Measurements from ENCODE around the gene ASTN2. TPM values are rescaled to one million over a fixed set of nuclear protein-coding genes. Genes with fewer than 3 reads are reported as not detected.

Gene ASTN2
- total and polyA plus RNA-seq, 10 of the 15 experiments (the other 5 are each of a cell fraction or from before 2014, with no cell fraction given): 1.4 to 15.7 (median 7.0) TPM

GRCh38 chr9:116910201-116910600, 504.7 kb downstream of the ASTN2 start:
- no peaks in the 10 kb centered on the region for H3K79me2 ChIP-seq (ENCODE audit: control insufficient read depth, insufficient read depth, low read length)
- ATAC-seq: peak; percentile 57
- H3K4me2 ChIP-seq (ENCODE audit: control insufficient read depth, insufficient read depth): no peak overlapping the region
- BruUV-seq (replicated peaks): no TSS peak
- in situ Hi-C loops (cut with MboI) (no loop called here), intact Hi-C loops (cut with micrococcal nuclease; ENCODE audit: unreplicated experiment) (no loop called here)
- RAD21 ChIA-PET (ENCODE audit: unreplicated experiment): no interaction called here
- no peak overlapping the region for H2AFZ ChIP-seq (ENCODE audit: control insufficient read depth, low read depth, low read length)
- TF ChIP-seq ZNF687 (IDR thresholded peaks at IDR 0.05) (no peak), RAD21 (IDR thresholded peaks at IDR 0.05; ENCODE audit: insufficient read depth, low read depth, low read length) (peak; percentile 60), SMC3 (IDR thresholded peaks at IDR 0.05; ENCODE audit: borderline replicate concordance, low read length) (peak; percentile 22; the same call in 1 of the 2 replicates), POLR2A (IDR thresholded peaks at IDR 0.05; ENCODE audit: low read depth, low read length) (no peak), CTCF (IDR thresholded peaks at IDR 0.05 in 2 of 3, conservative IDR thresholded peaks at IDR 0.05 in 1 of 3; ENCODE audit: control insufficient read depth in 2 of 3, extremely low read depth in 1 of 3, insufficient read depth in 1 of 3, low read depth in 3 of 3, low read length in 3 of 3) (peak; percentile 9 to 28 (median 25); a peak in 2 of 6 replicates), RAD51 (IDR thresholded peaks at IDR 0.05) (no peak)
- no peaks in the 10 kb centered on the region for H4K20me1 ChIP-seq (ENCODE audit: control insufficient read depth, insufficient read depth)
- no peak overlapping the region for H3K27ac ChIP-seq (ENCODE audit: control insufficient read depth, insufficient read depth)
- no peak for DNase-seq (ENCODE audit: low read depth, low spot score)
- no peaks in the 10 kb centered on the region for H3K27me3 ChIP-seq (replicated peaks in 1 of 2; ENCODE audit: control insufficient read depth in 2 of 2, insufficient read depth in 2 of 2, low read length in 1 of 2)
- H3K9ac ChIP-seq (ENCODE audit: control insufficient read depth, insufficient read depth, low read length): no peak overlapping the region
- CTCF ChIA-PET: interaction anchor here (0.8 to 1.1 kb wide), 4 partner anchors 14 to 207 kb away, joined by 3 to 4 read pairs (median 4); no protein-coding TSS in a partner anchor
- H3K4me1 ChIP-seq (ENCODE audit: control insufficient read depth, insufficient read depth, low read length): no peaks in the 10 kb centered on the region
- 63% methylated on average over 10 of the region's 10 CpGs for WGBS (ENCODE audit: insufficient coverage, insufficient replicate concordance, low lambda C conversion rate, missing lambda C conversion rate)
- H3K4me3 ChIP-seq: no peak overlapping the region
- POLR2A ChIA-PET: no interaction called here
- SMC1A ChIA-PET (ENCODE audit: uncharacterized antibody, unreplicated experiment): interaction anchor here (0.7 to 1.2 kb wide), 2 partner anchors 50 to 108 kb away, joined by 3 to 6 read pairs; no protein-coding TSS in a partner anchor
- no peak for FAIRE-seq
- H3K36me3 ChIP-seq (ENCODE audit: control insufficient read depth in 2 of 2, insufficient read depth in 2 of 2, low read length in 1 of 2): no peaks in the 10 kb centered on the region
- no peaks in the 10 kb centered on the region for H3K9me3 ChIP-seq (replicated peaks; ENCODE audit: control insufficient read depth, insufficient read depth, low read length)
